IMR-90 (cell line): Measurements from ENCODE around the gene CAND2. TPM values are rescaled to one million over a fixed set of nuclear protein-coding genes. Genes with fewer than 3 reads are reported as not detected.

Experiments used
- ATAC-seq: fragments of 200-7000 bp; cut with Tn5 transposase; 2 replicates; pipeline ENCODE4 v1.9.1; 2020; ENCODE audit warnings: low read depth, mild to moderate bottlenecking, moderate library complexity
- BruUV-seq: library from RNA; stranded (reverse); fragments of 400-500 nt; replicated peaks from 2 replicates; lab custom pipeline; 2021; lab: Mats Ljungman, UMichigan
- CTCF ChIA-PET: fragments of 300-600 bp; formaldehyde crosslinking; extraction: SDS; loops from one replicate; lab custom pipeline; 2021; ENCODE audit warnings: antibody characterized with exemption; lab: Yijun Ruan, JAX
- POLR2A ChIA-PET: fragments of 300-600 bp; sonication (Branson Sonifier 250); formaldehyde crosslinking; loops from one replicate; lab custom pipeline; 2022; ENCODE audit warnings: antibody characterized with exemption; ENCODE audit not compliant: unreplicated experiment; lab: Charles Lee
- DNase-seq: peaks from one replicate; pipeline ENCODE4 v3.0.0; 2013
- H2AFZ ChIP-seq: replicated peaks from 2 replicates; pipeline ENCODE3; 2013; ENCODE audit warnings: low read length, mild to moderate bottlenecking; ENCODE audit not compliant: poor library complexity
- H2AK5ac ChIP-seq: 2 replicates; pipeline ENCODE4 v1.6.1; 2013; ENCODE audit warnings: low read depth, low read length, inconsistent platforms
- H2AK9ac ChIP-seq: replicated peaks from 2 replicates; pipeline ENCODE3; 2013; ENCODE audit warnings: mild to moderate bottlenecking, low read depth, low read length, moderate library complexity; ENCODE audit not compliant: poor library complexity
- H2BK120ac ChIP-seq: 2 replicates; pipeline ENCODE4 v1.6.1; 2013; ENCODE audit warnings: low read depth, low read length, inconsistent platforms
- H2BK15ac ChIP-seq: 3 replicates; pipeline ENCODE4 v1.6.1; 2013; ENCODE audit warnings: low read depth, low read length, inconsistent platforms
- H2BK20ac ChIP-seq: 2 replicates; pipeline ENCODE4 v1.6.1; 2013; ENCODE audit warnings: low read depth, mild to moderate bottlenecking, inconsistent platforms, low read length, moderate library complexity
- H2BK5ac ChIP-seq: 2 replicates; pipeline ENCODE4 v1.6.1; 2013; ENCODE audit warnings: mild to moderate bottlenecking, low read depth, low read length, inconsistent platforms; ENCODE audit not compliant: poor library complexity, severe bottlenecking
- H3K14ac ChIP-seq: replicated peaks from 2 replicates; pipeline ENCODE4 v1.6.1; 2013; ENCODE audit warnings: low read depth, low read length, inconsistent platforms
- H3K18ac ChIP-seq: 2 replicates; pipeline ENCODE4 v1.6.1; 2013; ENCODE audit warnings: low read depth, low read length, control low read depth
- H3K23ac ChIP-seq: 2 replicates; pipeline ENCODE4 v1.6.1; 2013; ENCODE audit warnings: low read depth, low read length, inconsistent platforms
- H3K27ac ChIP-seq: 2 replicates; pipeline ENCODE4 v1.5.1; 2013; ENCODE audit warnings: mild to moderate bottlenecking, control low read depth, low read length; ENCODE audit not compliant: insufficient read depth
- H3K27me3 ChIP-seq: 2 replicates; pipeline ENCODE4 v1.6.1; 2013; ENCODE audit warnings: low read length; ENCODE audit not compliant: control insufficient read depth, insufficient read depth
- H3K36me3 ChIP-seq: 2 replicates; pipeline ENCODE4 v1.6.1; 2013; ENCODE audit warnings: low read length, mixed read lengths; ENCODE audit not compliant: control insufficient read depth, insufficient read depth
- H3K4ac ChIP-seq: 2 replicates; pipeline ENCODE4 v1.6.1; 2013; ENCODE audit warnings: low read depth, low read length, inconsistent platforms
- H3K4me1 ChIP-seq: 2 replicates; pipeline ENCODE4 v1.6.1; 2013; ENCODE audit warnings: low read length, mixed read lengths; ENCODE audit not compliant: control insufficient read depth, insufficient read depth
- H3K4me2 ChIP-seq: 2 replicates; pipeline ENCODE4 v1.6.1; 2013; ENCODE audit warnings: low read depth, mild to moderate bottlenecking, control low read depth, low read length, moderate library complexity
- H3K4me3 ChIP-seq: 2 replicates; pipeline ENCODE4 v1.5.1; 2013; ENCODE audit warnings: low read depth, mild to moderate bottlenecking, control low read depth, low read length, moderate library complexity; ENCODE audit not compliant: insufficient read depth
- H3K56ac ChIP-seq: 2 replicates; pipeline ENCODE4 v1.6.1; 2013; ENCODE audit warnings: low read length, inconsistent platforms; ENCODE audit not compliant: insufficient read depth; ENCODE audit errors: extremely low read depth
- H3K79me1 ChIP-seq, 2 experiments: 2 replicates each; pipeline ENCODE4 v1.6.1; 2013; ENCODE audit warnings: low read length in 2 of 2, inconsistent platforms in 1 of 2, low read depth in 1 of 2
- H3K9ac ChIP-seq: 2 replicates; pipeline ENCODE4 v1.6.1; 2013; ENCODE audit warnings: low read depth, low read length, control low read depth
- H3K9me1 ChIP-seq: 2 replicates; pipeline ENCODE4 v1.6.1; 2013; ENCODE audit warnings: low read length, inconsistent platforms; ENCODE audit not compliant: insufficient read depth
- H3K9me3 ChIP-seq: 2 replicates; pipeline ENCODE4 v1.6.1; 2013; ENCODE audit warnings: low read length; ENCODE audit not compliant: control insufficient read depth, insufficient read depth
- H4K20me1 ChIP-seq: 2 replicates; pipeline ENCODE4 v1.6.1; 2013; ENCODE audit warnings: low read length, inconsistent platforms; ENCODE audit not compliant: insufficient read depth
- H4K5ac ChIP-seq: 2 replicates; pipeline ENCODE4 v1.6.1; 2013; ENCODE audit warnings: mild to moderate bottlenecking, low read depth, low read length, control low read depth
- H4K8ac ChIP-seq, 2 experiments: 2 replicates each; pipeline ENCODE4 v1.6.1; 2013; ENCODE audit warnings: low read depth in 2 of 2, low read length in 2 of 2, control low read depth in 1 of 2, inconsistent platforms in 1 of 2
- H4K91ac ChIP-seq: 2 replicates; pipeline ENCODE4 v1.6.1; 2013; ENCODE audit warnings: low read depth, low read length, inconsistent platforms; ENCODE audit not compliant: insufficient read depth
- CEBPB ChIP-seq: IDR thresholded peaks from 2 replicates; pipeline ENCODE4 v1.6.1; 2012; ENCODE audit warnings: low read depth, low read length, improper control_type of control experiment
- CHD1 ChIP-seq: IDR thresholded peaks from 2 replicates; pipeline ENCODE4 v1.6.1; 2012; ENCODE audit warnings: low read depth, low read length, improper control_type of control experiment
- FOS ChIP-seq: fragments of 150-350 bp; IDR thresholded peaks from 2 replicates; pipeline ENCODE4 v1.6.1; 2016; ENCODE audit warnings: low read depth, low read length
- MAFK ChIP-seq: IDR thresholded peaks from 2 replicates; pipeline ENCODE4 v1.6.1; 2012; ENCODE audit warnings: low read depth, low read length, improper control_type of control experiment
- MAZ ChIP-seq: IDR thresholded peaks from 2 replicates; pipeline ENCODE4 v1.6.1; 2012; ENCODE audit warnings: low read depth, mild to moderate bottlenecking, low read length, improper control_type of control experiment, moderate library complexity, borderline replicate concordance
- NFE2L2 ChIP-seq: fragments of 150-350 bp; IDR thresholded peaks from 2 replicates; pipeline ENCODE4 v1.6.1; 2016; ENCODE audit warnings: low read depth, mild to moderate bottlenecking, low read length
- POLR2A ChIP-seq: IDR thresholded peaks from 2 replicates; pipeline ENCODE4 v1.6.1; 2012; ENCODE audit warnings: mild to moderate bottlenecking, low read depth, low read length
- RAD21 ChIP-seq: IDR thresholded peaks from 2 replicates; pipeline ENCODE4 v1.6.1; 2012; ENCODE audit warnings: low read length, improper control_type of control experiment
- RCOR1 ChIP-seq: IDR thresholded peaks from 2 replicates; pipeline ENCODE4 v1.6.1; 2012; ENCODE audit warnings: mild to moderate bottlenecking, low read length, improper control_type of control experiment; ENCODE audit not compliant: insufficient replicate concordance
- RFX5 ChIP-seq: IDR thresholded peaks from 2 replicates; pipeline ENCODE4 v1.8.0; 2012; ENCODE audit warnings: low read depth, mild to moderate bottlenecking, low read length, moderate library complexity
- SMC3 ChIP-seq: fragments of 150-350 bp; IDR thresholded peaks from 2 replicates; pipeline ENCODE4 v1.6.1; 2016; ENCODE audit warnings: low read depth, mild to moderate bottlenecking, antibody characterized with exemption, low read length, moderate library complexity
- USF2 ChIP-seq: fragments of 150-350 bp; IDR thresholded peaks from 2 replicates; pipeline ENCODE4 v1.6.1; 2017; ENCODE audit warnings: mild to moderate bottlenecking, antibody characterized with exemption, low read length, low read depth
- WGBS, 2 experiments: methylation state at CpG; one replicate each; pipeline versions ENCODE4 v1.1.5 to v1.1.7; 2013; ENCODE audit warnings: missing lambda C conversion rate in 2 of 2; ENCODE audit not compliant: insufficient read length in 1 of 2; ENCODE audit errors: extremely low coverage in 2 of 2; 5-methylcytosine and 5-hydroxymethylcytosine counted together
- dilution Hi-C: fragments of 300-500 bp; cut with HindIII; formaldehyde crosslinking; loops from one replicate; pipeline ENCODE4 v1.14.3; 2018; ENCODE audit warnings: low sequenced_read_pairs; ENCODE audit not compliant: unreplicated experiment
- in situ Hi-C: fragments of 300-500 bp; cut with MboI; formaldehyde crosslinking; loops from 3 replicates; pipeline ENCODE4 v1.14.3; 2019; ENCODE audit warnings: low sequenced_read_pairs, inconsistent platforms, mixed read lengths
- intact Hi-C: fragments of 100-400 bp; cut with micrococcal nuclease; formaldehyde crosslinking; loops from 2 replicates; pipeline ENCODE4 v1.10.0; 2022
- polyA plus RNA-seq, 3 experiments: library from polyadenylated mRNA; depleted of rRNA; stranded (reverse); fragments of >200 nt; gene quantifications; 2 replicates each; pipeline ENCODE4 v1.2.3, GENCODE V29; 2012; ENCODE audit warnings: low replicate concordance in 1 of 3
- total RNA-seq: library from RNA; depleted of rRNA; stranded (reverse); fragments of >200 nt; gene quantifications from 2 replicates; pipeline ENCODE4 v1.2.3, GENCODE V29; 2012
- TF ChIP-seq, protein P1 (sequence below): fragments of 150-350 bp; IDR thresholded peaks from 2 replicates; pipeline ENCODE4 v1.6.1; 2016; ENCODE audit warnings: low read depth, mild to moderate bottlenecking, low read length, moderate library complexity, borderline replicate concordance

The CAND2 gene
- total and polyA plus RNA-seq, 2 of the 4 experiments (the other 2 are of a cell fraction), result 2.9 to 4.9 TPM

DNA sequence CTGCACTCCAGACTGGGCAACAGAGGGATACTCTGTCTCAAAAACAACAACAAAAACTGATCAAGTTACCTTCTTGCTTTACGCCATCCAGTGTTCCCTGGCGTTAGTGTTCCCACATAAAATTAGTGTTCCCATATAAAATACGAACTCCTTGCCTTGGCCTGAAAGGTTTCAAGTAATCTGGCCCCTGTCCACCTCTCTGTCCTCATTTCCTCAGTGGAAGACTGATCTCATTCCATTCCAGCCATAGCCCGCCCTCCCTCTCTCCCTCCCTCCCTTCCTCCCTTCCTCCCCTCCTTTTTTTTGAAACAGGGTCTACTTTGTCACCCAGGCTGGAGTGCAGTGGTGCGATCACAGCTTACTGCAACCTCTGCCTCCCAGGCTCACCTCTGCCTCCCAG is 2.8 kb upstream of the CAND2 start:
- H4K8ac ChIP-seq, result no peak overlapping the region
- no TSS peak for BruUV-seq
- H3K27me3 ChIP-seq, result no peaks in the 10 kb centered on the region
- no peak overlapping the region for H3K14ac ChIP-seq
- H3K23ac ChIP-seq, result no peak overlapping the region
- H2BK5ac ChIP-seq, result no peak overlapping the region
- peaks cover 6% of the 10 kb centered on the region for H3K9me1 ChIP-seq
- H4K5ac ChIP-seq, result no peak overlapping the region
- H3K9me3 ChIP-seq, result no peaks in the 10 kb centered on the region
- H3K79me1 ChIP-seq, result peaks cover 0 to 7% of the 10 kb centered on the region in 2 experiments; a peak in 2 of 4 replicates
- no peak for TF ChIP-seq FOS
- no peak for TF ChIP-seq CEBPB
- TF ChIP-seq MAZ, result no peak
- no peak for TF ChIP-seq RAD21
- TF ChIP-seq, protein P1, sequence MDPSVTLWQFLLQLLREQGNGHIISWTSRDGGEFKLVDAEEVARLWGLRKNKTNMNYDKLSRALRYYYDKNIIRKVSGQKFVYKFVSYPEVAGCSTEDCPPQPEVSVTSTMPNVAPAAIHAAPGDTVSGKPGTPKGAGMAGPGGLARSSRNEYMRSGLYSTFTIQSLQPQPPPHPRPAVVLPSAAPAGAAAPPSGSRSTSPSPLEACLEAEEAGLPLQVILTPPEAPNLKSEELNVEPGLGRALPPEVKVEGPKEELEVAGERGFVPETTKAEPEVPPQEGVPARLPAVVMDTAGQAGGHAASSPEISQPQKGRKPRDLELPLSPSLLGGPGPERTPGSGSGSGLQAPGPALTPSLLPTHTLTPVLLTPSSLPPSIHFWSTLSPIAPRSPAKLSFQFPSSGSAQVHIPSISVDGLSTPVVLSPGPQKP, result no peak
- no peak for TF ChIP-seq RCOR1
- no peak for TF ChIP-seq SMC3
- TF ChIP-seq USF2, result no peak
- no peak for TF ChIP-seq NFE2L2
- no peak for TF ChIP-seq CHD1
- no peak for TF ChIP-seq POLR2A
- no peak for TF ChIP-seq MAFK
- TF ChIP-seq RFX5, result no peak
- no peaks in the 10 kb centered on the region for H4K20me1 ChIP-seq
- ATAC-seq, result no peak
- H2BK20ac ChIP-seq, result no peak overlapping the region
- in situ Hi-C loops, result no loop called here
- WGBS, 2 experiments, result 69% methylated on average over 2 of the region's 5 CpGs; no CpG with 5 or more reads in 1 of the 2 experiments
- H3K4me3 ChIP-seq, result no peak overlapping the region
- no peak overlapping the region for H3K27ac ChIP-seq
- H2AFZ ChIP-seq, result no peak overlapping the region
- dilution Hi-C loops, result no loop called here
- no peak overlapping the region for H4K91ac ChIP-seq
- no peak overlapping the region for H3K18ac ChIP-seq
- H2BK15ac ChIP-seq, result no peak overlapping the region
- ChIA-PET POLR2A (no interaction called here), CTCF (no interaction called here)
- H2AK9ac ChIP-seq, result no peak overlapping the region
- peaks cover 5% of the 10 kb centered on the region for H3K4me1 ChIP-seq
- H3K36me3 ChIP-seq, result no peaks in the 10 kb centered on the region
- H3K4me2 ChIP-seq, result no peak overlapping the region
- no peak overlapping the region for H3K4ac ChIP-seq
- intact Hi-C loops, result no loop called here
- no peak for DNase-seq
- no peak overlapping the region for H2BK120ac ChIP-seq
- H3K56ac ChIP-seq, result no peak overlapping the region
- no peak overlapping the region for H3K9ac ChIP-seq
- H2AK5ac ChIP-seq, result no peak overlapping the region
